Panc1 (cell line): Measurements from ENCODE around the gene AGAP1. TPM values are rescaled to one million over a fixed set of nuclear protein-coding genes. Genes with fewer than 3 reads are reported as not detected.

ENCODE experiments used
- ATAC-seq: fragments of 200-7000 bp; cut with Tn5 transposase; 2 replicates; pipeline ENCODE4 v1.9.1; 2020; ENCODE audit warnings: mild to moderate bottlenecking, moderate library complexity
- BruUV-seq: library from RNA; stranded (reverse); fragments of 400-500 nt; replicated peaks from 2 replicates; lab custom pipeline; 2021; lab: Mats Ljungman, UMichigan
- CTCF ChIA-PET: fragments of 300-600 bp; sonication (Branson Sonifier 250); formaldehyde crosslinking; loops from one replicate; lab custom pipeline; 2022; ENCODE audit warnings: antibody characterized with exemption; lab: Charles Lee
- POLR2A ChIA-PET: fragments of 300-600 bp; sonication (Branson Sonifier 250); formaldehyde crosslinking; loops from one replicate; lab custom pipeline; 2022; ENCODE audit warnings: antibody characterized with exemption; lab: Charles Lee
- DNase-seq: peaks from one replicate; pipeline ENCODE4 v3.0.0-alpha.2; 2010; ENCODE audit warnings: low read depth, low spot score
- H3K27ac ChIP-seq: 2 replicates; pipeline ENCODE4 v1.5.1; 2011; ENCODE audit warnings: mild to moderate bottlenecking, low read length, inconsistent platforms
- H3K27me3 ChIP-seq: fragments of 200-500 bp; sonication (Bioruptor generic); 2 replicates; pipeline ENCODE4 v1.6.0; 2014; ENCODE audit warnings: low read length, inconsistent platforms; ENCODE audit not compliant: control insufficient read depth, insufficient read depth
- H3K36me3 ChIP-seq: fragments of 200-500 bp; sonication (Bioruptor generic); 2 replicates; pipeline ENCODE4 v1.5.1; 2014; ENCODE audit warnings: inconsistent platforms, mild to moderate bottlenecking, low read length, moderate library complexity; ENCODE audit not compliant: control insufficient read depth, insufficient read depth
- H3K4me1 ChIP-seq: 2 replicates; pipeline ENCODE4 v1.5.1; 2011; ENCODE audit warnings: inconsistent platforms, mild to moderate bottlenecking, low read length, moderate library complexity; ENCODE audit not compliant: control insufficient read depth, insufficient read depth
- H3K4me3 ChIP-seq, 2 experiments: 2 replicates each; pipeline ENCODE4 v1.5.1; 2011 to 2012; ENCODE audit warnings: low read depth in 2 of 2, low read length in 2 of 2, mild to moderate bottlenecking in 2 of 2, inconsistent platforms in 1 of 2, moderate library complexity in 1 of 2
- H3K9me3 ChIP-seq: fragments of 200-500 bp; sonication (Bioruptor generic); 2 replicates; pipeline ENCODE4 v1.5.1; 2014; ENCODE audit warnings: low read depth, mild to moderate bottlenecking, inconsistent platforms, low read length, moderate library complexity; ENCODE audit not compliant: control insufficient read depth, insufficient read depth
- POLR2AphosphoS5 ChIP-seq: IDR thresholded peaks from 2 replicates; pipeline ENCODE4 v1.6.1; 2012; ENCODE audit warnings: mild to moderate bottlenecking, low read depth, low read length, moderate library complexity
- SIN3A ChIP-seq: IDR thresholded peaks from 2 replicates; pipeline ENCODE4 v1.6.1; 2012; ENCODE audit warnings: low read depth, mild to moderate bottlenecking, low read length, moderate library complexity, borderline replicate concordance; ENCODE audit not compliant: insufficient read depth
- TCF7L2 ChIP-seq: IDR thresholded peaks from 2 replicates; pipeline ENCODE4 v1.6.1; 2011; ENCODE audit warnings: mild to moderate bottlenecking, low read depth, low read length, inconsistent platforms
- in situ Hi-C: cut with HindIII; loops from 2 replicates; pipeline ENCODE4 v1.10.0; 2016; ENCODE audit warnings: low sequenced_read_pairs, low pct_unique_long_range_greater_than_20kb
- intact Hi-C: fragments of 100-400 bp; cut with micrococcal nuclease; formaldehyde crosslinking; loops from one replicate; pipeline ENCODE4 v1.10.0; 2022; ENCODE audit not compliant: unreplicated experiment
- total RNA-seq: library from RNA; stranded (reverse); gene quantifications from one replicate; pipeline ENCODE4 v1.2.1, GENCODE V29; 2021; ENCODE audit not compliant: unreplicated experiment
- TF ChIP-seq, protein P1 (sequence below), 2 experiments: IDR thresholded peaks; 2 replicates each; pipeline ENCODE4 v1.6.1; 2011 to 2012; ENCODE audit warnings: low read depth in 2 of 2, control low read depth in 1 of 2, low read length in 1 of 2, mild to moderate bottlenecking in 1 of 2, moderate library complexity in 1 of 2; ENCODE audit not compliant: insufficient read depth in 1 of 2
- TF ChIP-seq, protein P2 (sequence below): fragments of 450-650 bp; IDR thresholded peaks from 2 replicates; pipeline ENCODE4 v1.5.1; 2017; ENCODE audit warnings: mild to moderate bottlenecking

Gene AGAP1
- total RNA-seq, 1 experiment from 2014 or later, result 38.9 TPM

DNA sequence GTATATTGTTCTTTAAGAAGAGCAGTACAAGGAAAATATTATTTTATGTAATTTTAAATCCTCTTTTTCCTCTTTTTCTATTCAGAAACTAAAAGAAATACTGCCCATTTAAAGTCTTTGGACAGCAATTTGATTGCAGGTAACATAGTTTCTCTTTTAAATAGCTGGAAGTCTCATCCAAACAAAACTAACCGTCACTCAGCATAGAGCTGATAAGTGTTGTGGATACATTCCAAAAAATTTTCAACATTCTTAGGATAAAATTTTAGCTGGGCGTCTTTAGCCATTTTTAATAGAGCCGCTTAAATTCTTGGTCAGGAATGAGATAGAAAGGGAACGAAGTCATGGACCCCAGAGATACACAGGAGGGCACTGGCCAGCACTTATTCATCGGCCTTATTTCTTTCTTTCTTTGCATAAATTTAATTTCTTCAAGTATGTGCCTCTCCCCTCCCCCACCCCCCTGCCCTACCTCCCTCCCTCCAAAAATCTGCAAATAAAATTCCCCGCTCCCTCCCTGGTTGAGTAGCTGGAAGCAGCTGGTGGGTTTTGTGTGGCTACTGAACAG lies 592.6 kb downstream of the AGAP1 start:
- Histone ChIP-seq H3K9me3 (no peaks in the 10 kb centered on the region), H3K36me3 (no peaks in the 10 kb centered on the region), H3K4me1 (no peaks in the 10 kb centered on the region), H3K27me3 (no peaks in the 10 kb centered on the region), H3K4me3 (no peak overlapping the region), H3K27ac (no peak overlapping the region)
- CTCF ChIA-PET, result no interaction called here
- ATAC-seq (no peak), DNase-seq (no peak)
- no TSS peak for BruUV-seq
- POLR2A ChIA-PET, result no interaction called here
- in situ Hi-C loops, result no loop called here
- intact Hi-C loops, result no loop called here
- no peak for TF ChIP-seq TCF7L2
- no peak for TF ChIP-seq SIN3A
- TF ChIP-seq, protein P1, sequence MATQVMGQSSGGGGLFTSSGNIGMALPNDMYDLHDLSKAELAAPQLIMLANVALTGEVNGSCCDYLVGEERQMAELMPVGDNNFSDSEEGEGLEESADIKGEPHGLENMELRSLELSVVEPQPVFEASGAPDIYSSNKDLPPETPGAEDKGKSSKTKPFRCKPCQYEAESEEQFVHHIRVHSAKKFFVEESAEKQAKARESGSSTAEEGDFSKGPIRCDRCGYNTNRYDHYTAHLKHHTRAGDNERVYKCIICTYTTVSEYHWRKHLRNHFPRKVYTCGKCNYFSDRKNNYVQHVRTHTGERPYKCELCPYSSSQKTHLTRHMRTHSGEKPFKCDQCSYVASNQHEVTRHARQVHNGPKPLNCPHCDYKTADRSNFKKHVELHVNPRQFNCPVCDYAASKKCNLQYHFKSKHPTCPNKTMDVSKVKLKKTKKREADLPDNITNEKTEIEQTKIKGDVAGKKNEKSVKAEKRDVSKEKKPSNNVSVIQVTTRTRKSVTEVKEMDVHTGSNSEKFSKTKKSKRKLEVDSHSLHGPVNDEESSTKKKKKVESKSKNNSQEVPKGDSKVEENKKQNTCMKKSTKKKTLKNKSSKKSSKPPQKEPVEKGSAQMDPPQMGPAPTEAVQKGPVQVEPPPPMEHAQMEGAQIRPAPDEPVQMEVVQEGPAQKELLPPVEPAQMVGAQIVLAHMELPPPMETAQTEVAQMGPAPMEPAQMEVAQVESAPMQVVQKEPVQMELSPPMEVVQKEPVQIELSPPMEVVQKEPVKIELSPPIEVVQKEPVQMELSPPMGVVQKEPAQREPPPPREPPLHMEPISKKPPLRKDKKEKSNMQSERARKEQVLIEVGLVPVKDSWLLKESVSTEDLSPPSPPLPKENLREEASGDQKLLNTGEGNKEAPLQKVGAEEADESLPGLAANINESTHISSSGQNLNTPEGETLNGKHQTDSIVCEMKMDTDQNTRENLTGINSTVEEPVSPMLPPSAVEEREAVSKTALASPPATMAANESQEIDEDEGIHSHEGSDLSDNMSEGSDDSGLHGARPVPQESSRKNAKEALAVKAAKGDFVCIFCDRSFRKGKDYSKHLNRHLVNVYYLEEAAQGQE (IDR thresholded peaks at IDR 0.05; ENCODE audit: insufficient read depth in 1 of 2, low read depth in 2 of 2, low read length in 1 of 2), result no peak
- TF ChIP-seq, protein P2, sequence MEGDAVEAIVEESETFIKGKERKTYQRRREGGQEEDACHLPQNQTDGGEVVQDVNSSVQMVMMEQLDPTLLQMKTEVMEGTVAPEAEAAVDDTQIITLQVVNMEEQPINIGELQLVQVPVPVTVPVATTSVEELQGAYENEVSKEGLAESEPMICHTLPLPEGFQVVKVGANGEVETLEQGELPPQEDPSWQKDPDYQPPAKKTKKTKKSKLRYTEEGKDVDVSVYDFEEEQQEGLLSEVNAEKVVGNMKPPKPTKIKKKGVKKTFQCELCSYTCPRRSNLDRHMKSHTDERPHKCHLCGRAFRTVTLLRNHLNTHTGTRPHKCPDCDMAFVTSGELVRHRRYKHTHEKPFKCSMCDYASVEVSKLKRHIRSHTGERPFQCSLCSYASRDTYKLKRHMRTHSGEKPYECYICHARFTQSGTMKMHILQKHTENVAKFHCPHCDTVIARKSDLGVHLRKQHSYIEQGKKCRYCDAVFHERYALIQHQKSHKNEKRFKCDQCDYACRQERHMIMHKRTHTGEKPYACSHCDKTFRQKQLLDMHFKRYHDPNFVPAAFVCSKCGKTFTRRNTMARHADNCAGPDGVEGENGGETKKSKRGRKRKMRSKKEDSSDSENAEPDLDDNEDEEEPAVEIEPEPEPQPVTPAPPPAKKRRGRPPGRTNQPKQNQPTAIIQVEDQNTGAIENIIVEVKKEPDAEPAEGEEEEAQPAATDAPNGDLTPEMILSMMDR, result no peak
- no peak for TF ChIP-seq POLR2AphosphoS5

DNA sequence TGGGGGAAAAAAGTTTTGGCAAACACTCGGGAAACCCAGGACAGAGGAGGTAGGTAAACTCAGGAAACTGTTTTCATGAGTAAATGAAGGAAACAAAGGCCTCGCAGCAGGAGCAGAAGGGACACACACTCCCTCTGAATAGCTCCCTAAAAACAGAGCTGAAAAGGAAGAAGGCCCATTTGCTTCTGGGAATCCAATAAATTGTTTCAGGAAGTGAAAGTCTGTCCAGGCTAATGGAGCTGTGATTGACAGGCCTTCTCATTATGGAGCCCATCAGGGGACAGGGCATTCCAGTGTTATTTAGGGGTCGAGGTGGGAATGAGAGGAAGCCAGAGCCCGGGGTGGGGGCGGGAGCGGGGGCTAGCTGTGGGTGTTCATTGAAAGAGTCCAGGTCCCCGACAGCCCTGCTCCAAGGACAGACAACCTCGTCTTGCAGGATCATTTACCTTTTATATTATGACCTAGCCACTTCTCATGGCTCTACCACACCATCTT lies 593.2 kb downstream of the AGAP1 start:
- Histone ChIP-seq H3K4me3 (no peak overlapping the region), H3K27ac (no peak overlapping the region), H3K4me1 (no peaks in the 10 kb centered on the region), H3K36me3 (no peaks in the 10 kb centered on the region), H3K9me3 (no peaks in the 10 kb centered on the region), H3K27me3 (no peaks in the 10 kb centered on the region)
- intact Hi-C loops, result no loop called here
- TF ChIP-seq, protein P2, result no peak
- TF ChIP-seq SIN3A (no peak), POLR2AphosphoS5 (no peak), TCF7L2 (no peak)
- TF ChIP-seq, protein P1 (IDR thresholded peaks at IDR 0.05; ENCODE audit: insufficient read depth in 1 of 2, low read depth in 2 of 2, low read length in 1 of 2), result no peak
- in situ Hi-C loops, result no loop called here
- BruUV-seq, result no TSS peak
- CTCF ChIA-PET, result no interaction called here
- POLR2A ChIA-PET, result no interaction called here
- DNase-seq (no peak), ATAC-seq (no peak)
